GM19043 (cell line): ENCODE measurements around the gene LINGO3.
"Not testable (repeated sequence)": the region's sequence is repeated elsewhere in the genome, so short reads cannot be mapped to it uniquely, and the experiment has no call there.

ENCODE experiments used
- ATAC-seq: cut with Tn5 transposase; IDR thresholded peaks from one replicate; pipeline ENCODE4 v1.9.1; 2021; ENCODE audit warnings: low read depth; ENCODE audit not compliant: unreplicated experiment

LINGO3 gene, protein sequence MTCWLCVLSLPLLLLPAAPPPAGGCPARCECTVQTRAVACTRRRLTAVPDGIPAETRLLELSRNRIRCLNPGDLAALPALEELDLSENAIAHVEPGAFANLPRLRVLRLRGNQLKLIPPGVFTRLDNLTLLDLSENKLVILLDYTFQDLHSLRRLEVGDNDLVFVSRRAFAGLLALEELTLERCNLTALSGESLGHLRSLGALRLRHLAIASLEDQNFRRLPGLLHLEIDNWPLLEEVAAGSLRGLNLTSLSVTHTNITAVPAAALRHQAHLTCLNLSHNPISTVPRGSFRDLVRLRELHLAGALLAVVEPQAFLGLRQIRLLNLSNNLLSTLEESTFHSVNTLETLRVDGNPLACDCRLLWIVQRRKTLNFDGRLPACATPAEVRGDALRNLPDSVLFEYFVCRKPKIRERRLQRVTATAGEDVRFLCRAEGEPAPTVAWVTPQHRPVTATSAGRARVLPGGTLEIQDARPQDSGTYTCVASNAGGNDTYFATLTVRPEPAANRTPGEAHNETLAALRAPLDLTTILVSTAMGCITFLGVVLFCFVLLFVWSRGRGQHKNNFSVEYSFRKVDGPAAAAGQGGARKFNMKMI

GRCh38 chr19:2308114-2308556, at the start of gene LINGO3:
Gene LINGO3, minus strand, starts transcription at chr19:2308154. Its CDS starts 16,378 bp downstream, at chr19:2291776.
- ATAC-seq, result no peak

DNA sequence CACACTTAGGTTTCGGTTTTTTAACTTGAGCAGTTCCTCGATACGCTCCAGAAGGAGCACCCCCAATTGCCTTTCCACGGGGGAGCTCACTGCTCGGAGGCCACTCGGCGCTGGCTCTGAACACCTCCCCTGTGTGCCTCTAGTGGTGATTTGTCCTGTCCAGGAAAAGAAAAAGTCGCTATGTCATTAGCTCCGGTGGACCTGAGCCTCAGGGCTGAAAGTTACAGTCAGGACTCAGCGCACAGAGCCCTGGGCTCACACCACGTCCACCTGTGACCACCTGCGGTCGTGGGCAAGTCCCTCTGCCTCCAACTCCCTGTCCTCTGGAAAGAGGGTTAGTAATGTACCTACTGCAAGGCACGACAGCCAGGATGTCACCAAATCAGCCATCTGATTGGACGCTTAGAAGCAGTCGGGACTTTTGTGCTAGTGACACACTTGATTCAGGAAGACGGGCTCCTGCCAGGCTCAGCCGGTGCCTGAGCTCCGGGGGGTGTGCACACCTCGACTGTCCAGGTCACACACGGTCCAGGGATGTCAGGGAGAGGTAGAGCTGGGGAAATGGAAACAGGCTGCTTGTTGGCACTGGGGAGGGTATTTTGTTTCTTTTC, 48.2 kb upstream of the LINGO3 start:
- no peak for ATAC-seq

DNA sequence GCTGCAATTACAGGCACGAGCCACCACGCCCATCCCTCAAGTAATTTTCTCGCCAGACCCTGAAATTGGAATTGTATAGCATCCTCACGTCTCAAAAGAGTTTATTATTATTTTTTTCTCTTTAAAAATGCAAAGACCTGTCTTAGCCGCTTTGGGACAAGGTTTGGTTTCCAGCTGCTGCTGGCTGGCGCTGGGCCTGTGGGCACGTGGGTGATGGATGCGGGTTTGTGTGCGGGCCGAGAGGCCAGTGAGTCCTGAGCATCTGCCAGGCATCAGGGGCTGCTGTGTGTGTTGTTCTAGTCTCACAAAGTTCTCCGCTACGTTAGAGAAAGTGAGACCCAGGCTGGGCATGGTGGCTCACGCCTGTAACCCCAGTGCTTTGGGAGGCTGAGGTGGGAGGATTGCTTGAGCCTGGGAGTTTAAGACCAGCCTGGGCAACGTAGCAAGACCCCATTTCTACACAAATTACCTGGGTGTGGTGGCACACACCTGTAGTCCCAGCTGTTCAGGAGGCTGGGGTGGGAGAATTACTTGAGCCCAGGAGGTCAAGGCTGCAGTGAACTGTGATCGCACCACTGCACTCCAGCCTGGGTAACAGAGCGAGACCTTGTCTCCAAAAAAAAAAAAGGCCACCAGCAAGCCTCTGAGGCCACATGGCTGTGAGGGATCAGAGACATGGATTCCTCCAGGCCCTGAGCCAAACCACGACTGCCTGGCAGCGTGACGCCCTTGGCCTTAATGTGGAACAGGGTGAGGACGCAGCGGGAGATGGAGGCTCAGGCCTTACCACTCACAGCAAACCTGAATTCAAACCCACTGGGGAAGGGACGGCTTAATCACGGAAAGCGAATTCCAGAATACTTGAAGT, 47.4 kb upstream of the LINGO3 start:
- ATAC-seq, result no peak

DNA sequence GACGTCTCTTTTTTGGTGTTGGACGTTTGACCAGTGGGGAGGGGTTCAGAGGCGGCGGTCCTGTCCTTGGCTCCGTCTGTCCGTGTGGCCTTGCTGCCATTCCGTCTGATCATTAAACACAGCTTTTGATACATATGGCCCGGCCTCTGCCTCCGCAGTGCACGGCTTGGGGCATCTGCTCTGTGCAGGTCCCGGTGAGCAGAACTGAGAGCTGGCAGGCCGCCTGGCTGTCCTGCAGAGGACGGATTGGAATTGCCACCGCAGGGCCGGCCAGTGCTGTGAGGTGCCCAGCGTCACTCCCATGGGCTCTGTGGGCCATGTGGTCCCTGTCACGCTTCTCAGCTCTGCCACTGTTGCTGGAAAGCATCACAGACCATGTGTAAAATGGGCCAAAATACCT, 46.7 kb upstream of the LINGO3 start:
- no peak for ATAC-seq

- ATAC-seq, result no peak
These were observed 46.1 kb upstream of the LINGO3 start for GRCh38 chr19:2353887-2354592.

DNA sequence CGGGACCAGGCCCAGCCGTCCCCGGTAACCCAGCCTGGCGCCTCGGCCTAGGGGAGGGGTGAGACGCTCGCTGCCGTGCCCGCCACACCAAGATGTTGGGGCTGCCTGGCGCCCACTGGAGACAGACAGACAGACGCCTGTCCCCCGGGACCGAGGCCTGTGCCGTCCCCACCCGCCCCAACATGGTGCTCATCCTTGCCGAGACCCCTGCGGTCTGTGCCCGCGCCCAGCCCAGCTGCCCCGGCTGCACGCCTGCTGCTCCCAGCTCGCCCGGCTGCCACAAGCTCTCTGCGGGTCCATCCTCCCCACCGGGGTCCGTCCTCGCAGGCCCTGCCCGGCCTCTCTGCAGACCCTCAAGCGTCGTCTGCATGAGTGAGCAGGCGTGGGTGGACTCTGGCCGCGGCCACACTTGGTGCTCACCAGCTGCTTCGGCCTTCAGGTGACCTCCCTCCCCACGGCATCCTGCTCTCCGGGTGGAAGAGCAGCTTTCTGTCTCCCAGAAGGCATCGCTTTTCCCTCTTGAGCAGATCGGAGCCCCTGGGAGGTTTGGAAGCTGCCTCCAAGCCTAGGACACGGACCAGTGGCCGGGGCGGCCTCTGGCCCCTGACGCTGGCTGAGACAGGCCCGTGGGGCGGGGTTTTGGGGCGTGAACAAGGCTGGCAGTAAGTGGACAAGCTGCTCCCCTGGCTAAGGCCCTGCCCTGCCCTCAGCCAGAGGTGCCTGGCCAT, 45.4 kb upstream of the LINGO3 start:
- ATAC-seq, result no peak

DNA sequence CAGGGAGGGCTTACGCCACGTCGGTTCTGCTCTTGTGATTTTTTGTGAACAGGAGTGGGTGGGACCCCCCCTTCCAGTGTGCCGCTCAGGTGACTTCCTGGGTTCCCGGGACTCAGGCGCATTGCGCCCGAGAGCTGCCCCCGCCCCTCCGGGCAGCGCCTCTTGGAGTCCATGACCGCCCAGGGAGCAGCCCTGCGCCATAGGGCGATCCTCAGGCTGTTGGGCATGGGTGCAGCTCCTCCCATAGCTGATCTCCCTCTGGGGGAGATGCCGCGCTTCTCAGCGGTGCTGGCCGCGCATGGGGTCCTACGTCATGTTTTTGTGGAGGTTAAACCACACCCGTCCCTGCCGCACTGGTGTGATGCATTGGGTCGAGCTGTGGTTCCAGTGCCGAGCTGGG, 44.2 kb upstream of the LINGO3 start:
- no peak for ATAC-seq

- no peak for ATAC-seq
These were observed 43.6 kb upstream of the LINGO3 start for GRCh38 chr19:2351591-2351990.

DNA sequence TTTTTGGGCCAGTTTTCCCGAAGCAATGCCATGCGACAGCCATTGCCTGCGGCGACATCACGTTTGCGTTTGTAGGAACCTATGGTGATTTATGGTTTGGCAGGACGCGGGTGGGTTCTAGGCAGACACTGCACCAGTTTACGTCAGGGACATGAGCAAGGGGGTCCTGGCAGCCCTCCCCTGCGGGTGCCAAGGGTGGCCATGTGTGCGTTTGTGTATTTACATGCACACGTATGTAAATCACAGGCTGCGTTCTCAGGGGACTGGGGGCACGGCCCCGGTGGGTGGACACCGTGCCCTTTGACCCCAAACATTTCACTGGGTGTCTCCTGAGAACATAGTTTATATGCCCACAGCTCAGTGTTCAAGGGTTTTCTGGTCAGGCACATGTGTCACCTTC, 42.7 kb upstream of the LINGO3 start:
- no peak for ATAC-seq

DNA sequence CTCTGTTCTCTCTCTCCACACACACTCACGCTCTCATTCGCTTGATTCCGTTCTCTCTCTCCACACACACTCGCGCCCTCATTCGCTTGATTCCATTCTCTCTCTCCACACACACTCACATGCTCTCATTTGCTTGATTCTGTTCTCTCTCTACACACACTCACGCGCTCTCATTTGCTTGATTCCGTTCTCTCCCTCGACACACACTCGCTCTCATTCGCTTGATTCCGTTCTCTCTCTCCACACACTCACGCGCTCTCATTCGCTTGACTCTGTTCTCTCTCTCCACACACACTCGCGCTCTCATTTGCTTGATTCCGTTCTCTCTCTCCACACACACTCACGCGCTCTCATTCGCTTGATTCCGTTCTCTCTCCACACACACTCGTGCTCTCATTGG, 41.9 kb upstream of the LINGO3 start:
- not testable (repeated sequence) for ATAC-seq

- ATAC-seq, result no peak
These were observed 38.1 kb upstream of the LINGO3 start for GRCh38 chr19:2345794-2346663.

DNA sequence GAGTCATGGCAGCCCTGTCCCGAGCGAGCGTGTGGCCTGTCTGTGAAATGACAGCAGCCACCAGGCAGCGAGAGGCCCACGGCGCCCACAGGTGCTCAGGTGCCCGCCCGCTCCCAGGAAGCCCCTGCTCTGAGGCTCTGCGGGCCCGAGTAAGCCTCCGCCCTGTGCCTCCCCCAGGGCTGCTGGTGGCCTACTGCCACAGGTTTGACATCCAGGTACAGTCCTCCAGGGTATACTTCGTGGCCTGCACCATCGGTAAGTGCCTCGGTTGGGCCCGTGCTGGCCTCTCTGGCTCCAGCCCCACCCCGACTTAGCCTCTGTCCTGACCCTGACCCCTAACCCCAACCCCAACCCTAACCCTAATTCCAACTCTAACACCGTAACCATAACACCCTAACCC, 37.1 kb upstream of the LINGO3 start:
- no peak for ATAC-seq

DNA sequence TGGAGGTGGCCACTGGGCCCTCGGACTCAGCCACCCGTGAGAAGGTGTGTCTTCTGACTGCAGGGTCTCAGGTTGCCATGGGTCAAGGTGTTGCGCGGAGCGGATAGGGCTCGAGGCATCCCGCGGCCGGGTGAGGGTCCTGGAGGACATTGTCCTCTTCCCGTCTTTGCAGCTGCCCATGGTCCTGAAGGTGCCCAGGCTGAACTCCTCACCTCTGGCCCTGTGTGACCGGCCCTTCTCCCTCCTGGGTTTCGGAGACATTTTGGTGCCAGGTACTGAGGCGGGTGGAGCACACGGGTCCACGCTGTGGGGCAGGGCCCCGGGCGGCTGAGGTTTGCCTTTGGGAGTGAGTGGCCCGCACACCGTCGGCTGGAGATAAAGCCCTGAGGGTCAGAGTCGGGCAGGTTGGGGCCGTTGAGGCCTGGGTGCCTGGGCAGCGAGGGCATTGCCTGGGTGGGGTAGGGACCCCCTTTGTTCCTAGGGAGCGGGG, 36.5 kb upstream of the LINGO3 start:
- ATAC-seq, result no peak

DNA sequence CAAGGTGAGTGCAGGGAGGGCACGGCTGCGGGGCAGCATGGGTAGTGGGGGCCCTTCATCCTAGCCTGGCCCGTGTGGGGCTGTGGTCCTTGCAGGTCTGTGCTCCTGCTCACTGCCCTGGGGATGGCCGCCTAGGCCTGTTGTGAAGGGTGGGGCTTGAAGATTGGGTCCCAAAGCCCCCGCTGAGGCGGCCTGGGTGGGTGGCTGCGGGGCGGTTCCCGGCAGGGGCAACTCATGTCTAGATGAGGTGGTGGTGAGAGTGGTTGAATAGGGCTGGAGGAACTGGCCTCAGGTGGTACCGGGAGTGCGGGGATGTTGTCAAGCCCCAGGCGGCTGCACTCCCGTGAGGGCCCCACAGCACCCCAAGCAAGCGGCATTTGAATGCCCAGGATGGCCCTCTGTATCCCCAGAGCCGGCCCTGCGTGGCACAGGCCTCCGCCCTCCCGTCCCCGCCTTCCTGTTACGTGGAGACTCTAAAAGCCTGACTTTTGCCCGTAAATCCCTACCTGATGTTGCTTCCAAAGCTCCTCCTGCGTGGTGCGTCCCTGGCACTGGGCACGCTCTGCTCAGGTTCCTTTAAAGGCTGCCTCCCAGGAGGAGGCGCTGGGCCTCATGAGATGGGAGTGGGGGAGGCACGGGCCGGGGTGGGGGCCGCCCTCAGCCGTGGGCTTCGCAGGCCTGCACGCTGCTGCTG, 35.5 kb upstream of the LINGO3 start:
- ATAC-seq, result no peak

- no peak for ATAC-seq
These were observed 34.8 kb upstream of the LINGO3 start for GRCh38 chr19:2342656-2343288.

GRCh38 chr19:2341982-2342381, 34.0 kb upstream of the LINGO3 start:
- ATAC-seq, result no peak

- no peak for ATAC-seq
These were observed 33.3 kb upstream of the LINGO3 start for GRCh38 chr19:2341244-2341751.
